Right lobe of liver (tissue), 6 donors: Measurements from ENCODE around the gene COG7. TPM values are rescaled to one million over a fixed set of nuclear protein-coding genes. Genes with fewer than 3 reads are reported as not detected.
A peak's percentile ranks its signal among the peaks of the same experiment; 100 is the strongest.

Experiments used
- ATAC-seq, 4 donors: fragments of 200-7000 bp; cut with Tn5 transposase; one replicate each; pipeline ENCODE4 v1.9.1; 2020; ENCODE audit warnings: mild to moderate bottlenecking in 4 of 4, moderate library complexity in 4 of 4
- DNase-seq, 3 donors: peaks; one replicate each; pipeline ENCODE4 v3.0.0-alpha.2; 2020
- H3K27ac ChIP-seq, 3 donors: fragments of 200-600 bp; one replicate each; pipeline ENCODE4 v1.8.0; 2022
- H3K27me3 ChIP-seq, 2 donors: fragments of 200-600 bp; one replicate each; pipeline ENCODE4 v1.8.0; 2022
- H3K36me3 ChIP-seq, 4 donors: fragments of 200-600 bp; sonication (generic) in 1 of 4; one replicate each; pipeline versions ENCODE4 v1.5.1 to v1.8.0; 2017 to 2022; ENCODE audit warnings: control low read depth in 1 of 4
- H3K4me1 ChIP-seq, 4 donors: fragments of 200-600 bp; sonication (generic) in 1 of 4; one replicate each; pipeline versions ENCODE4 v1.5.1 to v1.8.0; 2017 to 2022; ENCODE audit warnings: control low read depth in 1 of 4
- H3K4me3 ChIP-seq, 3 donors: fragments of 200-600 bp; one replicate each; pipeline ENCODE4 v1.8.0; 2022
- H3K9me3 ChIP-seq, 4 donors: fragments of 200-600 bp; sonication (generic) in 1 of 4; one replicate each; pipeline versions ENCODE4 v1.5.1 to v1.8.0; 2017 to 2022; ENCODE audit warnings: control low read depth in 1 of 4
- CTCF ChIP-seq, 4 donors: fragments of 200-600 bp in 3 of 4; fragments of 450-650 bp in 1 of 4; IDR thresholded peaks; one replicate each; pipeline versions ENCODE4 v1.5.1 to v1.8.0; 2016 to 2022; ENCODE audit warnings: antibody characterized with exemption in 4 of 4, mild to moderate bottlenecking in 2 of 4
- POLR2A ChIP-seq: fragments of 450-650 bp; IDR thresholded peaks from one replicate; pipeline ENCODE4 v1.6.1; 2017; ENCODE audit warnings: antibody characterized with exemption, mild to moderate bottlenecking
- WGBS: methylation state at CpG from one replicate; pipeline ENCODE4 v1.1.6; 2018; ENCODE audit warnings: low coverage, low lambda C conversion rate; ENCODE audit not compliant: insufficient coverage; ENCODE audit errors: missing lambda C conversion rate; 5-methylcytosine and 5-hydroxymethylcytosine counted together
- intact Hi-C, 2 donors: fragments of 100-400 bp; cut with DNase I; formaldehyde crosslinking; loops; one replicate each; pipeline versions ENCODE4 v1.11.2 to v1.14.1; 2022
- total RNA-seq, 6 experiments: library from RNA; depleted of rRNA in 2 of 6; stranded (reverse); fragments of >200 nt in 2 of 6; fragmentation: NEBNext Ultra II Directional in 3 of 6; extraction: Animal tissue kit (Norgen Biotek cat#: 25700) in 3 of 6; gene quantifications; one replicate each; pipeline versions ENCODE4 v1.1.0 to v1.2.4, GENCODE V29; 2016 to 2023
- donor health status: DM: no; HTN: yes; CAD: no.
- donor health status: DM: no; HTN: no; CAD: no.
- donor health status: DM: no; HTN: no; CAD: no.
- donor health status: DM: no; HTN: yes; CAD: no.
- donor health status: DM: no; HTN: yes; CAD: no.

The COG7 gene
- total RNA-seq, 6 experiments from 2014 or later: 7.5 to 11.2 (median 8.4) TPM

GRCh38 chr16:23482778-23483177 is 29.8 kb upstream of the COG7 start:
- WGBS: 91% methylated on average over 9 of the region's 14 CpGs

GRCh38 chr16:23480257-23480656 is 27.3 kb upstream of the COG7 start:
- Histone ChIP-seq H3K27me3 (no peaks in the 10 kb centered on the region), H3K4me1 (no peaks in the 10 kb centered on the region), H3K36me3 (peaks cover 0 to 79% (median 36%) of the 10 kb centered on the region in 4 donors), H3K9me3 (no peaks in the 10 kb centered on the region), H3K27ac (no peak overlapping the region), H3K4me3 (no peak overlapping the region)
- WGBS: 95% methylated on average over 2 of the region's 4 CpGs
- TF ChIP-seq CTCF (IDR thresholded peaks at IDR 0.05) (no peak), POLR2A (no peak)
- ATAC-seq: no peak
- intact Hi-C loops: no loop called here
- DNase-seq: no peak

More at GRCh38 chr16:23482778-23483177, 29.8 kb upstream of the COG7 start:
- Histone ChIP-seq H3K27ac (no peak overlapping the region), H3K9me3 (no peaks in the 10 kb centered on the region), H3K4me1 (no peaks in the 10 kb centered on the region), H3K4me3 (no peak overlapping the region), H3K36me3 (peaks cover 5 to 84% (median 48%) of the 10 kb centered on the region in 4 donors), H3K27me3 (no peaks in the 10 kb centered on the region)
- intact Hi-C loops: no loop called here
- DNase-seq (no peak), ATAC-seq (peak in 1 of 4 donors; percentile 25)
- TF ChIP-seq CTCF (IDR thresholded peaks at IDR 0.05) (no peak), POLR2A (no peak)

GRCh38 chr16:23479138-23479537 is 26.1 kb upstream of the COG7 start:
- no peak for ATAC-seq
- Histone ChIP-seq H3K9me3 (no peaks in the 10 kb centered on the region), H3K36me3 (peaks cover 0 to 80% (median 42%) of the 10 kb centered on the region in 4 donors), H3K4me3 (no peak overlapping the region), H3K27me3 (no peaks in the 10 kb centered on the region), H3K4me1 (no peaks in the 10 kb centered on the region), H3K27ac (no peak overlapping the region)
- DNase-seq: no peak
- TF ChIP-seq POLR2A: no peak
- no peak for TF ChIP-seq CTCF (IDR thresholded peaks at IDR 0.05)
- WGBS: 100% methylated on average over 1 of the region's 3 CpGs
- intact Hi-C loops: no loop called here

- Histone ChIP-seq H3K4me3 (no peak overlapping the region), H3K4me1 (no peaks in the 10 kb centered on the region), H3K27me3 (no peaks in the 10 kb centered on the region), H3K27ac (no peak overlapping the region), H3K9me3 (no peaks in the 10 kb centered on the region), H3K36me3 (peaks cover 0 to 81% (median 44%) of the 10 kb centered on the region in 4 donors)
- DNase-seq (no peak), ATAC-seq (no peak)
- TF ChIP-seq POLR2A (no peak), CTCF (IDR thresholded peaks at IDR 0.05) (no peak)
- WGBS: no CpG with 5 or more reads among the region's 3 CpGs
- intact Hi-C loops: no loop called here
Observed at GRCh38 chr16:23478566-23478965, 25.6 kb upstream of the COG7 start.

- Histone ChIP-seq H3K9me3 (no peaks in the 10 kb centered on the region), H3K4me1 (no peaks in the 10 kb centered on the region), H3K27ac (no peak overlapping the region), H3K36me3 (peaks cover 0 to 75% (median 42%) of the 10 kb centered on the region in 4 donors), H3K4me3 (no peak overlapping the region), H3K27me3 (no peaks in the 10 kb centered on the region)
- intact Hi-C loops: no loop called here
- WGBS: 100% methylated on average over 1 of the region's 1 CpG
- no peak for TF ChIP-seq POLR2A
- TF ChIP-seq CTCF (IDR thresholded peaks at IDR 0.05): no peak
- no peak for ATAC-seq
- no peak for DNase-seq
Observed at GRCh38 chr16:23476289-23476688, 23.3 kb upstream of the COG7 start.
